GM23338 (cell line): ENCODE measurements around the gene FRMD4A.

ENCODE experiments used
- CTCF ChIP-seq, 2 experiments: fragments of 200-600 bp in 1 of 2; sonication (generic) in 1 of 2; conservative IDR thresholded peaks; 2 replicates each; pipeline versions ENCODE4 v1.5.1 to v1.6.1; 2016 to 2017; ENCODE audit warnings: antibody characterized with exemption in 2 of 2, low read depth in 2 of 2, mild to moderate bottlenecking in 2 of 2, moderate library complexity in 1 of 2
- POLR2AphosphoS5 ChIP-seq: IDR thresholded peaks from 2 replicates; pipeline ENCODE4 v1.6.1; 2016; ENCODE audit warnings: antibody characterized with exemption, low read depth

- TF ChIP-seq CTCF (conservative IDR thresholded peaks at IDR 0.05; ENCODE audit: low read depth in 2 of 2) (no peak), POLR2AphosphoS5 (no peak)
Measured at GRCh38 chr10:13911821-13912520, 418.8 kb downstream of the FRMD4A start.
